HEK293 (cell line): ENCODE data around the gene CORO2B.

Source experiments
- SCRT2 ChIP-seq: fragments of 450-650 bp; formaldehyde crosslinking; IDR thresholded peaks from 2 replicates; pipeline ENCODE4 v1.5.1; 2016; ENCODE audit warnings: missing biosample characterization, missing genetic modification characterization
- ZFHX2 ChIP-seq: fragments of 450-650 bp; formaldehyde crosslinking; conservative IDR thresholded peaks from 2 replicates; pipeline ENCODE4 v1.5.1; 2016; ENCODE audit warnings: missing biosample characterization, missing genetic modification characterization
- ZNF140 ChIP-seq: fragments of 450-650 bp; formaldehyde crosslinking; IDR thresholded peaks from 2 replicates; pipeline ENCODE4 v1.5.1; 2016; ENCODE audit warnings: missing biosample characterization, missing genetic modification characterization
- TF ChIP-seq, protein P1 (sequence below): fragments of 450-650 bp; formaldehyde crosslinking; IDR thresholded peaks from 2 replicates; pipeline ENCODE4 v1.5.1; 2016; ENCODE audit warnings: missing biosample characterization, missing genetic modification characterization
- TF ChIP-seq, protein P2 (sequence below): IDR thresholded peaks from 2 replicates; pipeline ENCODE4 v1.6.1; 2011; ENCODE audit warnings: mild to moderate bottlenecking, low read depth, low read length, borderline replicate concordance
- TF ChIP-seq, protein P3 (sequence below): fragments of 450-650 bp; formaldehyde crosslinking; IDR thresholded peaks from 2 replicates; pipeline ENCODE4 v1.5.1; 2016; ENCODE audit warnings: missing biosample characterization, missing genetic modification characterization
- TF ChIP-seq, protein P4 (sequence below): sonication (generic); formaldehyde crosslinking; IDR thresholded peaks from 2 replicates; pipeline ENCODE4 v1.8.1; 2022; ENCODE audit warnings: mild to moderate bottlenecking, moderate library complexity, missing genetic modification reagents

DNA sequence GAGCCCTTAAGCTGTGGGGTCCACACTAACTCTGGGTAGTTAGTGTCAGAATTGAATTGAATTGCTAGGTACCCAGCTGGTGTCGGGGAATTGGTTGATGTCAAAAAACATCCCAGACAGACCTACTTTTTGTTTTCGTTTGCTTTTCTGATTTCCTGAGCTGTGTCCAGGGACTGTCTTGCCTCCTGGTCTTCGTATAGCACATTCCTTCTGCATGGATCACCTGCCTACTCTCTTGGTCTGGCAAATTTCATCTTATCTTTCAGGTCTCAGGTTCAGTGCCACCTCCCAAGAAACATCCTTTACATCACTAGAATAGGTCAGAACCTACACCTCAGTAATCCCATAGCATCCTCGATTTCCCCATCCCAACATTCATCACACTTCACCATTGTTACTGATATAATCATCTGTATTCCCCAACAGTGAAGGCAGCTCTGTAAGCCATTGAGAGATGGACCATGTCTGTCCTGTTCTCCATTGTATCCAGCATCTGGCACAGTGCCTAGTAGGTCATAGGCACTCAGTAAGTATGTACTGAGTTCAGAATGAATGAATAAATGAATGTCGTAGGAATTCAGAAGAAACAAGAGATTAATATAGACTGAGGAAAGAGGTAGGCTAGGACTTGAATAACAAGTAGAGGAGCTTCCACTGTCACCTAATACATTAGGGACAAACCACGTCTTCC, 160.7 kb downstream of the CORO2B start:
- TF ChIP-seq, protein P1, sequence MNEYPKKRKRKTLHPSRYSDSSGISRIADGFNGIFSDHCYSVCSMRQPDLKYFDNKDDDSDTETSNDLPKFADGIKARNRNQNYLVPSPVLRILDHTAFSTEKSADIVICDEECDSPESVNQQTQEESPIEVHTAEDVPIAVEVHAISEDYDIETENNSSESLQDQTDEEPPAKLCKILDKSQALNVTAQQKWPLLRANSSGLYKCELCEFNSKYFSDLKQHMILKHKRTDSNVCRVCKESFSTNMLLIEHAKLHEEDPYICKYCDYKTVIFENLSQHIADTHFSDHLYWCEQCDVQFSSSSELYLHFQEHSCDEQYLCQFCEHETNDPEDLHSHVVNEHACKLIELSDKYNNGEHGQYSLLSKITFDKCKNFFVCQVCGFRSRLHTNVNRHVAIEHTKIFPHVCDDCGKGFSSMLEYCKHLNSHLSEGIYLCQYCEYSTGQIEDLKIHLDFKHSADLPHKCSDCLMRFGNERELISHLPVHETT = no peak
- TF ChIP-seq, protein P2, sequence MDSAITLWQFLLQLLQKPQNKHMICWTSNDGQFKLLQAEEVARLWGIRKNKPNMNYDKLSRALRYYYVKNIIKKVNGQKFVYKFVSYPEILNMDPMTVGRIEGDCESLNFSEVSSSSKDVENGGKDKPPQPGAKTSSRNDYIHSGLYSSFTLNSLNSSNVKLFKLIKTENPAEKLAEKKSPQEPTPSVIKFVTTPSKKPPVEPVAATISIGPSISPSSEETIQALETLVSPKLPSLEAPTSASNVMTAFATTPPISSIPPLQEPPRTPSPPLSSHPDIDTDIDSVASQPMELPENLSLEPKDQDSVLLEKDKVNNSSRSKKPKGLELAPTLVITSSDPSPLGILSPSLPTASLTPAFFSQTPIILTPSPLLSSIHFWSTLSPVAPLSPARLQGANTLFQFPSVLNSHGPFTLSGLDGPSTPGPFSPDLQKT = no peak
- no peak for TF ChIP-seq ZNF140 (tag by site-specific recombination)
- TF ChIP-seq, protein P3, sequence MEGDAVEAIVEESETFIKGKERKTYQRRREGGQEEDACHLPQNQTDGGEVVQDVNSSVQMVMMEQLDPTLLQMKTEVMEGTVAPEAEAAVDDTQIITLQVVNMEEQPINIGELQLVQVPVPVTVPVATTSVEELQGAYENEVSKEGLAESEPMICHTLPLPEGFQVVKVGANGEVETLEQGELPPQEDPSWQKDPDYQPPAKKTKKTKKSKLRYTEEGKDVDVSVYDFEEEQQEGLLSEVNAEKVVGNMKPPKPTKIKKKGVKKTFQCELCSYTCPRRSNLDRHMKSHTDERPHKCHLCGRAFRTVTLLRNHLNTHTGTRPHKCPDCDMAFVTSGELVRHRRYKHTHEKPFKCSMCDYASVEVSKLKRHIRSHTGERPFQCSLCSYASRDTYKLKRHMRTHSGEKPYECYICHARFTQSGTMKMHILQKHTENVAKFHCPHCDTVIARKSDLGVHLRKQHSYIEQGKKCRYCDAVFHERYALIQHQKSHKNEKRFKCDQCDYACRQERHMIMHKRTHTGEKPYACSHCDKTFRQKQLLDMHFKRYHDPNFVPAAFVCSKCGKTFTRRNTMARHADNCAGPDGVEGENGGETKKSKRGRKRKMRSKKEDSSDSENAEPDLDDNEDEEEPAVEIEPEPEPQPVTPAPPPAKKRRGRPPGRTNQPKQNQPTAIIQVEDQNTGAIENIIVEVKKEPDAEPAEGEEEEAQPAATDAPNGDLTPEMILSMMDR (tag by site-specific recombination) = no peak
- TF ChIP-seq SCRT2 (tag by site-specific recombination) = no peak
- TF ChIP-seq, protein P4, sequence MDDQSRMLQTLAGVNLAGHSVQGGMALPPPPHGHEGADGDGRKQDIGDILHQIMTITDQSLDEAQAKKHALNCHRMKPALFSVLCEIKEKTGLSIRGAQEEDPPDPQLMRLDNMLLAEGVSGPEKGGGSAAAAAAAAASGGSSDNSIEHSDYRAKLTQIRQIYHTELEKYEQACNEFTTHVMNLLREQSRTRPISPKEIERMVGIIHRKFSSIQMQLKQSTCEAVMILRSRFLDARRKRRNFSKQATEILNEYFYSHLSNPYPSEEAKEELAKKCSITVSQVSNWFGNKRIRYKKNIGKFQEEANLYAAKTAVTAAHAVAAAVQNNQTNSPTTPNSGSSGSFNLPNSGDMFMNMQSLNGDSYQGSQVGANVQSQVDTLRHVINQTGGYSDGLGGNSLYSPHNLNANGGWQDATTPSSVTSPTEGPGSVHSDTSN (CRISPR knock-in tag) = no peak
- TF ChIP-seq ZFHX2 (tag by site-specific recombination) = no peak
